ENCODE results near the gene BCL6B. TPM values are rescaled to one million over a fixed set of nuclear protein-coding genes. Genes with fewer than 3 reads are reported as not detected.

Gene BCL6B
- total and polyA plus RNA-seq, 2 experiments from 2014 or later: 3.3 to 4.5 TPM

- Mint-ChIP-seq H3K27ac (no peak overlapping the region), H3K9me3 (no peaks in the 10 kb centered on the region; the same call in 2 of the 3 replicates), H3K4me1 (peaks cover 38% of the 10 kb centered on the region), H3K4me3 (peak overlapping the region; percentile 75), H3K27me3 (ENCODE audit: insufficient read depth, low read depth, poor library complexity) (peaks cover 35% of the 10 kb centered on the region), H3K36me3 (ENCODE audit: low read depth) (peaks cover 16% of the 10 kb centered on the region)
- Histone ChIP-seq H3K4me2 (peak overlapping the region; percentile 94), H3K4me1 (ENCODE audit: insufficient read depth) (peaks cover 33% of the 10 kb centered on the region), H2AFZ (peak overlapping the region; percentile 99), H3K79me2 (replicated peaks; ENCODE audit: insufficient read depth) (no peaks in the 10 kb centered on the region), H3K27ac (ENCODE audit: low read depth) (no peak overlapping the region), H3K36me3 (ENCODE audit: insufficient read depth) (no peaks in the 10 kb centered on the region), H3F3A (replicated peaks; ENCODE audit: low read depth) (peaks cover 6% of the 10 kb centered on the region; the same call in 1 of the 2 replicates), H4K20me1 (replicated peaks; ENCODE audit: insufficient read depth) (no peaks in the 10 kb centered on the region; the same call in 1 of the 2 replicates), H3K9me2 (ENCODE audit: insufficient read depth) (no peaks in the 10 kb centered on the region), H3K4me3 (peak overlapping the region; percentile 74; the same call in 1 of the 2 replicates), H3K27me3 (ENCODE audit: insufficient read depth) (peaks cover 34% of the 10 kb centered on the region)
- DNase-seq (ENCODE audit: low spot score): no peak
- no peak for ATAC-seq
- TF ChIP-seq POLR2AphosphoS5 (IDR thresholded peaks at IDR 0.05; ENCODE audit: low read depth) (no peak), EZH2phosphoT487 (IDR thresholded peaks at IDR 0.05; ENCODE audit: unreplicated experiment) (no peak), STAT1 (IDR thresholded peaks at IDR 0.05; ENCODE audit: unreplicated experiment) (no peak), EZH2 (IDR thresholded peaks at IDR 0.05; ENCODE audit: low read depth, unreplicated experiment) (no peak), NANOG (IDR thresholded peaks at IDR 0.05; ENCODE audit: borderline replicate concordance) (no peak), ZNF462 (CRISPR knock-in tag; IDR thresholded peaks at IDR 0.05) (no peak), ZNF114 (CRISPR knock-in tag; IDR thresholded peaks at IDR 0.05) (no peak), CTCF (conservative IDR thresholded peaks at IDR 0.05; ENCODE audit: low read depth in 2 of 2) (no peak), JUNB (IDR thresholded peaks at IDR 0.05; ENCODE audit: unreplicated experiment) (no peak)
Measured at GRCh38 chr17:7020894-7021664, 1.8 kb upstream of the BCL6B start.

Measured in GM23338 (cell line).